Mammary epithelial cell (primary cell): ENCODE results near the gene NEU4.
"Not testable (repeated sequence)": the region's sequence is repeated elsewhere in the genome, so short reads cannot be mapped to it uniquely, and the experiment has no call there.

Experiments used
- EZH2 ChIP-seq: IDR thresholded peaks from 2 replicates; pipeline ENCODE4 v1.6.1; 2012; ENCODE audit warnings: low read length, inconsistent platforms, borderline replicate concordance
- TF ChIP-seq, protein P1 (sequence below), 2 donors: IDR thresholded peaks in 1 of 2; conservative IDR thresholded peaks in 1 of 2; 2 replicates each; pipeline ENCODE4 v1.5.1; 2011 to 2012; ENCODE audit warnings: inconsistent platforms in 2 of 2, low read length in 2 of 2, mild to moderate bottlenecking in 2 of 2, control low read depth in 1 of 2, low read depth in 1 of 2; ENCODE audit not compliant: insufficient read depth in 1 of 2; ENCODE audit errors: extremely low read depth in 1 of 2

DNA sequence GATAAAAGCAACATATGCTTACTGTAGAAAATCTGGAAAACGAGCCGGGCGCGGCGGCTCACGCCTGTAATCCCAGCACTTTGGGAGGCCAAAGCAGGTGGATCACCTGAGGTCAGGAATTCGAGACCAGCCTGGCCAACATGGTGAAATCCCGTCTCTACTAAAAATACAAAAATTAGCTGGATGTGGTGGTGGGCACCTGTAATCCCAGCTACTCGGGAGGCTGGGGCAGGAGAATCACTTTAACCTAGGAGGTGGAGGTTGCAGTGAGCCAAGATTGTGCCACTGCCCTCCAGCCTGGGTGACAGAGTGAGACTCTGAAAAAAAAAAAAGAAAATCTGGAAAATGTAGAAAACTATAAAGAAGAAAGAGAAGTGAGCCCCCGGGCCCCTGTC is 8.8 kb downstream of the NEU4 start:
- TF ChIP-seq, protein P1, sequence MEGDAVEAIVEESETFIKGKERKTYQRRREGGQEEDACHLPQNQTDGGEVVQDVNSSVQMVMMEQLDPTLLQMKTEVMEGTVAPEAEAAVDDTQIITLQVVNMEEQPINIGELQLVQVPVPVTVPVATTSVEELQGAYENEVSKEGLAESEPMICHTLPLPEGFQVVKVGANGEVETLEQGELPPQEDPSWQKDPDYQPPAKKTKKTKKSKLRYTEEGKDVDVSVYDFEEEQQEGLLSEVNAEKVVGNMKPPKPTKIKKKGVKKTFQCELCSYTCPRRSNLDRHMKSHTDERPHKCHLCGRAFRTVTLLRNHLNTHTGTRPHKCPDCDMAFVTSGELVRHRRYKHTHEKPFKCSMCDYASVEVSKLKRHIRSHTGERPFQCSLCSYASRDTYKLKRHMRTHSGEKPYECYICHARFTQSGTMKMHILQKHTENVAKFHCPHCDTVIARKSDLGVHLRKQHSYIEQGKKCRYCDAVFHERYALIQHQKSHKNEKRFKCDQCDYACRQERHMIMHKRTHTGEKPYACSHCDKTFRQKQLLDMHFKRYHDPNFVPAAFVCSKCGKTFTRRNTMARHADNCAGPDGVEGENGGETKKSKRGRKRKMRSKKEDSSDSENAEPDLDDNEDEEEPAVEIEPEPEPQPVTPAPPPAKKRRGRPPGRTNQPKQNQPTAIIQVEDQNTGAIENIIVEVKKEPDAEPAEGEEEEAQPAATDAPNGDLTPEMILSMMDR (conservative IDR thresholded peaks at IDR 0.05 in 1 of 2, IDR thresholded peaks at IDR 0.05 in 1 of 2; ENCODE audit: extremely low read depth in 1 of 2, insufficient read depth in 1 of 2, low read depth in 1 of 2, low read length in 2 of 2) = not testable (repeated sequence)
- not testable (repeated sequence) for TF ChIP-seq EZH2
